H1 (cell line): Measurements from ENCODE around the gene DELE1. TPM values are rescaled to one million over a fixed set of nuclear protein-coding genes. Genes with fewer than 3 reads are reported as not detected.

Source experiments
- CTCF ChIA-PET: fragments of 300-600 bp; sonication (Branson Sonifier 250); formaldehyde crosslinking; loops from one replicate; lab custom pipeline; 2021; ENCODE audit not compliant: partially characterized antibody; lab: Charles Lee
- POLR2A ChIA-PET: fragments of 300-600 bp; sonication (Branson Sonifier 250); formaldehyde crosslinking; loops from one replicate; lab custom pipeline; 2021; ENCODE audit warnings: inconsistent platforms; ENCODE audit not compliant: partially characterized antibody; lab: Charles Lee
- DNase-seq, 2 experiments: peaks; one replicate each; pipeline versions ENCODE4 v3.0.0 to v3.0.0-alpha.2; 2010 to 2022; ENCODE audit warnings: low spot score in 2 of 2, low read depth in 1 of 2, mixed read lengths in 1 of 2
- FAIRE-seq: peaks from 2 replicates; lab custom pipeline; 2011; peaks lifted over from hg19 to GRCh38; lab: Jason Lieb, UNC
- H2AFZ ChIP-seq: 2 replicates; pipeline ENCODE4 v1.8.1; 2012; ENCODE audit warnings: low read length, inconsistent platforms
- H2AK5ac ChIP-seq: 2 replicates; pipeline ENCODE4 v1.6.1; 2013; ENCODE audit warnings: low read depth, low read length
- H2BK120ac ChIP-seq: replicated peaks from 2 replicates; pipeline ENCODE3; 2013; ENCODE audit warnings: low read depth, low read length, inconsistent platforms
- H2BK12ac ChIP-seq: 2 replicates; pipeline ENCODE4 v1.6.1; 2013; ENCODE audit warnings: low read depth, low read length
- H2BK15ac ChIP-seq: 2 replicates; pipeline ENCODE4 v1.6.1; 2013; ENCODE audit warnings: low read length
- H2BK20ac ChIP-seq: 2 replicates; pipeline ENCODE4 v1.6.1; 2013; ENCODE audit warnings: low read length
- H2BK5ac ChIP-seq: 2 replicates; pipeline ENCODE4 v1.6.1; 2013; ENCODE audit warnings: low read depth, low read length
- H3K14ac ChIP-seq: 2 replicates; pipeline ENCODE4 v1.6.1; 2013; ENCODE audit warnings: inconsistent platforms; ENCODE audit not compliant: insufficient read length
- H3K18ac ChIP-seq: 2 replicates; pipeline ENCODE4 v1.6.1; 2013; ENCODE audit warnings: low read length; ENCODE audit errors: extremely low read depth
- H3K23ac ChIP-seq: 2 replicates; pipeline ENCODE4 v1.6.1; 2013; ENCODE audit warnings: inconsistent platforms; ENCODE audit not compliant: insufficient read length
- H3K23me2 ChIP-seq: 2 replicates; pipeline ENCODE4 v1.6.1; 2013; ENCODE audit warnings: low read depth, low read length
- H3K27ac ChIP-seq: 2 replicates; pipeline ENCODE4 v1.6.1; 2011; ENCODE audit warnings: low read depth, low read length, inconsistent platforms
- H3K27me3 ChIP-seq, 4 experiments: replicated peaks in 1 of 4; 1 replicate in 1 of 4; 2 replicates in 3 of 4; pipeline versions ENCODE4 v1.6.1 to v1.8.1; 2011 to 2013; ENCODE audit warnings: low read length in 3 of 4, mild to moderate bottlenecking in 3 of 4, inconsistent platforms in 2 of 4, mixed read lengths in 2 of 4, moderate library complexity in 1 of 4; ENCODE audit not compliant: control insufficient read depth in 3 of 4, insufficient read depth in 3 of 4; ENCODE audit errors: extremely low read depth in 1 of 4
- H3K36me3 ChIP-seq, 4 experiments: 2 replicates each; pipeline versions ENCODE4 v1.6.1 to v1.8.1; 2011 to 2013; ENCODE audit warnings: mild to moderate bottlenecking in 4 of 4, low read length in 3 of 4, moderate library complexity in 2 of 4, control low read depth in 1 of 4, inconsistent platforms in 1 of 4; ENCODE audit not compliant: insufficient read depth in 4 of 4, control insufficient read depth in 2 of 4
- H3K4ac ChIP-seq: replicated peaks from 2 replicates; pipeline ENCODE3; 2013; ENCODE audit warnings: low read length, low read depth, mixed read lengths, inconsistent platforms; ENCODE audit not compliant: insufficient read length
- H3K4me1 ChIP-seq, 4 experiments: replicated peaks in 1 of 4; 1 replicate in 1 of 4; 2 replicates in 3 of 4; pipeline versions ENCODE4 v1.6.1 to v1.8.1; 2011 to 2013; ENCODE audit warnings: low read length in 3 of 4, inconsistent platforms in 2 of 4, mixed read lengths in 1 of 4; ENCODE audit not compliant: insufficient read depth in 4 of 4, control insufficient read depth in 3 of 4
- H3K4me2 ChIP-seq, 2 experiments: 2 replicates each; pipeline versions ENCODE4 v1.6.1 to v1.8.1; 2011 to 2013; ENCODE audit warnings: low read depth in 2 of 2, low read length in 2 of 2, control low read depth in 1 of 2, inconsistent platforms in 1 of 2, mild to moderate bottlenecking in 1 of 2; ENCODE audit not compliant: insufficient read depth in 1 of 2
- H3K4me3 ChIP-seq, 4 experiments: fragments of 200-600, 300-600 bp in 1 of 4; sonication (generic), shearing (Covaris generic), sonication (Bioruptor Twin) in 1 of 4; 2 replicates each; pipeline versions ENCODE4 v1.5.1 to v1.8.1; 2011 to 2016; ENCODE audit warnings: low read length in 4 of 4, low read depth in 3 of 4, control low read depth in 2 of 4, inconsistent platforms in 2 of 4, mild to moderate bottlenecking in 2 of 4, mixed read lengths in 1 of 4, moderate library complexity in 1 of 4; ENCODE audit not compliant: insufficient read depth in 2 of 4; ENCODE audit errors: extremely low read depth in 1 of 4
- H3K56ac ChIP-seq: replicated peaks from 2 replicates; pipeline ENCODE3; 2013; ENCODE audit warnings: low read depth, mild to moderate bottlenecking, mixed read lengths, low read length, inconsistent platforms; ENCODE audit not compliant: insufficient read length
- H3K79me1 ChIP-seq: 2 replicates; pipeline ENCODE4 v1.6.1; 2013; ENCODE audit warnings: low read depth, low read length, control low read depth
- H3K79me2 ChIP-seq, 2 experiments: 2 replicates each; pipeline versions ENCODE4 v1.6.1 to v1.8.1; 2012 to 2013; ENCODE audit warnings: low read length in 2 of 2, mild to moderate bottlenecking in 2 of 2, inconsistent platforms in 1 of 2; ENCODE audit not compliant: insufficient read depth in 2 of 2, control insufficient read depth in 1 of 2
- H3K9ac ChIP-seq, 4 experiments: replicated peaks in 1 of 4; 1 replicate in 1 of 4; 2 replicates in 3 of 4; pipeline versions ENCODE4 v1.6.1 to v1.8.1; 2011 to 2013; ENCODE audit warnings: low read depth in 3 of 4, low read length in 3 of 4, control low read depth in 2 of 4, mild to moderate bottlenecking in 2 of 4, moderate library complexity in 2 of 4, inconsistent platforms in 1 of 4; ENCODE audit errors: extremely low read depth in 1 of 4
- H3K9me3 ChIP-seq, 2 experiments: 2 replicates each; pipeline versions ENCODE4 v1.6.1 to v1.8.1; 2012 to 2013; ENCODE audit warnings: mild to moderate bottlenecking in 2 of 2, moderate library complexity in 2 of 2, control low read depth in 1 of 2, inconsistent platforms in 1 of 2, low read depth in 1 of 2, low read length in 1 of 2, mixed read lengths in 1 of 2; ENCODE audit not compliant: insufficient read depth in 2 of 2
- H4K20me1 ChIP-seq, 2 experiments: replicated peaks in 1 of 2; 2 replicates each; pipeline versions ENCODE3 to v1.8.1; 2011 to 2013; ENCODE audit warnings: inconsistent platforms in 2 of 2, low read length in 2 of 2, mild to moderate bottlenecking in 1 of 2; ENCODE audit not compliant: insufficient read depth in 2 of 2, control insufficient read depth in 1 of 2
- H4K5ac ChIP-seq: 2 replicates; pipeline ENCODE4 v1.6.1; 2013; ENCODE audit warnings: low read length, low read depth, mixed read lengths, inconsistent platforms; ENCODE audit not compliant: insufficient read length
- H4K8ac ChIP-seq: 2 replicates; pipeline ENCODE4 v1.8.0; 2013; ENCODE audit warnings: mild to moderate bottlenecking, moderate library complexity, low read length, inconsistent platforms; ENCODE audit not compliant: insufficient read depth; ENCODE audit errors: extremely low read depth
- H4K91ac ChIP-seq: replicated peaks from 2 replicates; pipeline ENCODE3; 2013; ENCODE audit warnings: low read length, mixed read lengths, inconsistent platforms; ENCODE audit not compliant: insufficient read length
- BCL11A ChIP-seq, 2 experiments: IDR thresholded peaks; one replicate each; pipeline ENCODE4 v1.6.1; 2011; ENCODE audit warnings: low read depth in 2 of 2, low read length in 2 of 2, mild to moderate bottlenecking in 2 of 2
- CBX5 ChIP-seq: fragments of 300-800, 300-1000 bp; sonication (generic); IDR thresholded peaks from 2 replicates; pipeline ENCODE4 v1.7.1; 2016; ENCODE audit warnings: antibody characterized with exemption, low read length, low read depth
- CTBP2 ChIP-seq: IDR thresholded peaks from 2 replicates; pipeline ENCODE4 v1.7.0; 2011; ENCODE audit warnings: borderline replicate concordance, mild to moderate bottlenecking, moderate library complexity, mixed read lengths, low read length; ENCODE audit not compliant: insufficient read depth, insufficient read length
- EGR1 ChIP-seq: IDR thresholded peaks from 2 replicates; pipeline ENCODE4 v1.6.1; 2011; ENCODE audit warnings: low read depth, low read length, borderline replicate concordance
- GABPA ChIP-seq: IDR thresholded peaks from 2 replicates; pipeline ENCODE4 v1.6.1; 2011; ENCODE audit warnings: mild to moderate bottlenecking, low read length, moderate library complexity, borderline replicate concordance; ENCODE audit not compliant: insufficient read depth
- HDAC2 ChIP-seq, 2 experiments: fragments of 300-600 bp in 1 of 2; sonication (generic) in 1 of 2; IDR thresholded peaks; 2 replicates each; pipeline ENCODE4 v1.6.1; 2011 to 2012; ENCODE audit warnings: low read depth in 2 of 2, low read length in 2 of 2, mild to moderate bottlenecking in 2 of 2, moderate library complexity in 2 of 2, borderline replicate concordance in 1 of 2, inconsistent platforms in 1 of 2
- JUN ChIP-seq: IDR thresholded peaks from 2 replicates; pipeline ENCODE4 v1.6.1; 2011; ENCODE audit warnings: low read depth, mild to moderate bottlenecking, improper control_type of control experiment, low read length
- PHF8 ChIP-seq: fragments of 200-600 bp; sonication (generic); conservative IDR thresholded peaks from 2 replicates; pipeline ENCODE4 v1.7.1; 2012; ENCODE audit warnings: low read depth, mild to moderate bottlenecking, inconsistent platforms, low read length, moderate library complexity
- SP4 ChIP-seq: IDR thresholded peaks from 2 replicates; pipeline ENCODE4 v1.6.1; 2012; ENCODE audit warnings: low read length, inconsistent platforms
- WGBS, 2 experiments: shearing (Covaris generic) in 1 of 2; methylation state at CpG; one replicate each; pipeline versions ENCODE4 v1.1.6 to v1.1.7; 2013 to 2015; ENCODE audit warnings: low lambda C conversion rate in 2 of 2, mixed read lengths in 2 of 2, inconsistent platforms in 1 of 2, low coverage in 1 of 2, missing lambda C conversion rate in 1 of 2; ENCODE audit not compliant: insufficient replicate concordance in 2 of 2, insufficient coverage in 1 of 2, insufficient read length in 1 of 2; ENCODE audit errors: extremely low coverage in 1 of 2, missing lambda C conversion rate in 1 of 2; 5-methylcytosine and 5-hydroxymethylcytosine counted together
- polyA plus RNA-seq, 7 experiments: library from polyadenylated mRNA; depleted of rRNA in 3 of 7; stranded (reverse) in 5 of 7; unstranded in 2 of 7; fragments of >200 nt in 5 of 7; fragments of 200-250 nt in 2 of 7; gene quantifications; 1 replicate in 5 of 7; 2 replicates in 1 of 7; 4 replicates in 1 of 7; pipeline versions ENCODE4 v1.2.1 to v1.2.3, GENCODE V29; 2011 to 2013; ENCODE audit warnings: missing spikeins in 2 of 7, mixed read lengths in 2 of 7
- total RNA-seq: library from RNA; stranded (reverse); fragmentation: NEBNext Ultra II Directional; extraction: Animal tissue kit (Norgen Biotek cat#: 25700); gene quantifications from 2 replicates; pipeline ENCODE4 v1.2.1, GENCODE V29; 2021

DELE1 gene
- total and polyA plus RNA-seq, 2 of the 8 experiments (the other 6 are each of a cell fraction or from before 2014, with no cell fraction given) = 61.4 to 114 TPM

GRCh38 chr5:141989720-141990119, 66.0 kb downstream of the DELE1 start:
- Histone ChIP-seq H4K91ac (no peak overlapping the region), H2AFZ (no peak overlapping the region), H3K9me3 (no peaks in the 10 kb centered on the region), H3K27me3 (no peaks in the 10 kb centered on the region), H2BK12ac (no peak overlapping the region), H3K4me2 (no peak overlapping the region), H3K14ac (no peak overlapping the region), H3K79me1 (no peaks in the 10 kb centered on the region), H3K36me3 (peaks cover 0 to 13% (median 6%) of the 10 kb centered on the region in 4 experiments; a peak in 4 of 8 replicates), H2BK5ac (no peak overlapping the region), H2BK15ac (no peak overlapping the region), H3K79me2 (0 out of 4 replicates have a peak, but pooled peaks cover 0 to 2% of the 10 kb centered on the region in 2 experiments), H3K23ac (no peak overlapping the region), H3K4me3 (no peak overlapping the region), H3K9ac (no peak overlapping the region), H3K56ac (no peak overlapping the region), H4K8ac (no peak overlapping the region), H3K18ac (no peak overlapping the region), H2BK120ac (no peak overlapping the region), H3K27ac (no peak overlapping the region), H3K4me1 (no peaks in the 10 kb centered on the region), H4K20me1 (no peaks in the 10 kb centered on the region), H3K4ac (no peak overlapping the region), H3K23me2 (no peaks in the 10 kb centered on the region), H2BK20ac (no peak overlapping the region), H2AK5ac (no peak overlapping the region), H4K5ac (no peak overlapping the region)
- DNase-seq (no peak), FAIRE-seq (no peak)
- 4% methylated on average over 1 of the region's 1 CpG; no CpG with 5 or more reads in 1 of the 2 experiments for WGBS, 2 experiments
- POLR2A ChIA-PET = interaction anchor here (0.8 to 0.9 kb wide), 3 partner anchors 20 to 153 kb away, joined by 3 to 4 read pairs (median 4); partner anchors contain the start of gene GNPDA1
- TF ChIP-seq JUN (no peak), CBX5 (no peak), EGR1 (no peak), HDAC2 (IDR thresholded peaks at IDR 0.05; ENCODE audit: borderline replicate concordance in 1 of 2, low read depth in 2 of 2, low read length in 2 of 2) (no peak), GABPA (no peak), CTBP2 (no peak), BCL11A (IDR thresholded peaks at IDR 0.05; ENCODE audit: low read depth in 2 of 2, low read length in 2 of 2) (no peak), PHF8 (no peak), SP4 (no peak)
- CTCF ChIA-PET = interaction anchor here (0.6 to 8.6 kb wide), 15 partner anchors 12 to 1738 kb away, joined by 3 to 113 read pairs (median 8); partner anchors contain the start of genes GNPDA1 and RNF14
